Right lobe of liver (tissue), 6 donors: Measurements from ENCODE around the gene LRRC40. TPM values are rescaled to one million over a fixed set of nuclear protein-coding genes. Genes with fewer than 3 reads are reported as not detected.

Experiments used
- ATAC-seq, 4 donors: fragments of 200-7000 bp; cut with Tn5 transposase; one replicate each; pipeline ENCODE4 v1.9.1; 2020; ENCODE audit warnings: mild to moderate bottlenecking in 4 of 4, moderate library complexity in 4 of 4
- DNase-seq, 3 donors: peaks; one replicate each; pipeline ENCODE4 v3.0.0-alpha.2; 2020
- H3K27ac ChIP-seq, 3 donors: fragments of 200-600 bp; one replicate each; pipeline ENCODE4 v1.8.0; 2022
- H3K27me3 ChIP-seq, 2 donors: fragments of 200-600 bp; one replicate each; pipeline ENCODE4 v1.8.0; 2022
- H3K36me3 ChIP-seq, 4 donors: fragments of 200-600 bp; sonication (generic) in 1 of 4; one replicate each; pipeline versions ENCODE4 v1.5.1 to v1.8.0; 2017 to 2022; ENCODE audit warnings: control low read depth in 1 of 4
- H3K4me1 ChIP-seq, 4 donors: fragments of 200-600 bp; sonication (generic) in 1 of 4; one replicate each; pipeline versions ENCODE4 v1.5.1 to v1.8.0; 2017 to 2022; ENCODE audit warnings: control low read depth in 1 of 4
- H3K4me3 ChIP-seq, 3 donors: fragments of 200-600 bp; one replicate each; pipeline ENCODE4 v1.8.0; 2022
- H3K9me3 ChIP-seq, 4 donors: fragments of 200-600 bp; sonication (generic) in 1 of 4; one replicate each; pipeline versions ENCODE4 v1.5.1 to v1.8.0; 2017 to 2022; ENCODE audit warnings: control low read depth in 1 of 4
- POLR2A ChIP-seq: fragments of 450-650 bp; IDR thresholded peaks from one replicate; pipeline ENCODE4 v1.6.1; 2017; ENCODE audit warnings: antibody characterized with exemption, mild to moderate bottlenecking
- WGBS: methylation state at CpG from one replicate; pipeline ENCODE4 v1.1.6; 2018; ENCODE audit warnings: low coverage, low lambda C conversion rate; ENCODE audit not compliant: insufficient coverage; ENCODE audit errors: missing lambda C conversion rate; 5-methylcytosine and 5-hydroxymethylcytosine counted together
- intact Hi-C, 2 donors: fragments of 100-400 bp; cut with DNase I; formaldehyde crosslinking; loops; one replicate each; pipeline versions ENCODE4 v1.11.2 to v1.14.1; 2022
- total RNA-seq, 6 experiments: library from RNA; depleted of rRNA in 2 of 6; stranded (reverse); fragments of >200 nt in 2 of 6; fragmentation: NEBNext Ultra II Directional in 3 of 6; extraction: Animal tissue kit (Norgen Biotek cat#: 25700) in 3 of 6; gene quantifications; one replicate each; pipeline versions ENCODE4 v1.1.0 to v1.2.4, GENCODE V29; 2016 to 2023
- TF ChIP-seq, protein P1 (sequence below), 4 donors: fragments of 200-600 bp in 3 of 4; fragments of 450-650 bp in 1 of 4; IDR thresholded peaks; one replicate each; pipeline versions ENCODE4 v1.5.1 to v1.8.0; 2016 to 2022; ENCODE audit warnings: antibody characterized with exemption in 4 of 4, mild to moderate bottlenecking in 2 of 4
- donor health status: DM: no; HTN: yes; CAD: no.
- donor health status: DM: no; HTN: no; CAD: no.
- donor health status: DM: no; HTN: no; CAD: no.
- donor health status: DM: no; HTN: yes; CAD: no.
- donor health status: DM: no; HTN: yes; CAD: no.

Gene LRRC40
- total RNA-seq, 6 experiments from 2014 or later = 8.9 to 15.3 (median 9.9) TPM

DNA sequence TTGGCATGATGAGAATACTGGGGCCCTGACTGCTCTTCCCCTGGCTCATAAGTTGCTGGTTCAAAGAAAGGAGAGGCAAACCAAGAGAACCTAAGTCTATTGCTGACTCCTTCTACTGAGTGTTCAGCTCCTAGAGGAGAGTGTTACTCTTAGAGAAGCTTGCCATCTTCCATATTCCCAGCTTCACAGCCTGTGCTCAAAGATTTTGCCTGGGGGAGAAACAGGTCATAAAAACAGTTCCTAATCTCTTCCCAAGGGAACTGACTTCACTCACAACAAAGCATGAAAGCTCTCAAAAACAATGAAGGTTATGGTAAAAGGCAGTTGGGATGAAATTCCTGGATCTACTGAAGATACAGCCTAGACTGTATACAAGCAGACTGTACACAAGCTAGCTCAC is 37.1 kb downstream of the LRRC40 start:
- TF ChIP-seq POLR2A = no peak
- TF ChIP-seq, protein P1, sequence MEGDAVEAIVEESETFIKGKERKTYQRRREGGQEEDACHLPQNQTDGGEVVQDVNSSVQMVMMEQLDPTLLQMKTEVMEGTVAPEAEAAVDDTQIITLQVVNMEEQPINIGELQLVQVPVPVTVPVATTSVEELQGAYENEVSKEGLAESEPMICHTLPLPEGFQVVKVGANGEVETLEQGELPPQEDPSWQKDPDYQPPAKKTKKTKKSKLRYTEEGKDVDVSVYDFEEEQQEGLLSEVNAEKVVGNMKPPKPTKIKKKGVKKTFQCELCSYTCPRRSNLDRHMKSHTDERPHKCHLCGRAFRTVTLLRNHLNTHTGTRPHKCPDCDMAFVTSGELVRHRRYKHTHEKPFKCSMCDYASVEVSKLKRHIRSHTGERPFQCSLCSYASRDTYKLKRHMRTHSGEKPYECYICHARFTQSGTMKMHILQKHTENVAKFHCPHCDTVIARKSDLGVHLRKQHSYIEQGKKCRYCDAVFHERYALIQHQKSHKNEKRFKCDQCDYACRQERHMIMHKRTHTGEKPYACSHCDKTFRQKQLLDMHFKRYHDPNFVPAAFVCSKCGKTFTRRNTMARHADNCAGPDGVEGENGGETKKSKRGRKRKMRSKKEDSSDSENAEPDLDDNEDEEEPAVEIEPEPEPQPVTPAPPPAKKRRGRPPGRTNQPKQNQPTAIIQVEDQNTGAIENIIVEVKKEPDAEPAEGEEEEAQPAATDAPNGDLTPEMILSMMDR (IDR thresholded peaks at IDR 0.05) = no peak
- no peak for DNase-seq
- Histone ChIP-seq H3K27me3 (no peaks in the 10 kb centered on the region), H3K4me3 (no peak overlapping the region), H3K9me3 (no peaks in the 10 kb centered on the region), H3K27ac (no peak overlapping the region), H3K4me1 (no peaks in the 10 kb centered on the region), H3K36me3 (no peaks in the 10 kb centered on the region)
- intact Hi-C loops = no loop called here
- ATAC-seq = no peak

DNA sequence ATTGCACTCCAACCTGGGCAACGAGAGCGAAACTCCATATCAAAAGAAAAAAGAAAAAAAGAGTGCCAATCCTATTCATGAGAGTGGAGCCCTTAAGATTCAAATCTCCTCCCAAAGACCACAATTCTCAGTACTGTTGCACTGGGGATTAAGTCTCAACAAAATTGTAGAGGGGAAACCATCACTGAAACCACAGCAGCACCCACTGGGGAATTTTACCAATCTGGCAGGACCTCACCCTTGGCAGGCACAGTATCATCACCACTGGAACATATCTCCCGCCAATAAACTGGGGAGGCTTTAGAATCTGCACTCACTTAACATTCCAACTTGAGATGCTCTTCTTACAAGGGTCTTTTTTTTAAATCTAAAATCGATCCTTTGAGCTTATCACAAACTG is 41.0 kb downstream of the LRRC40 start:
- ATAC-seq = no peak
- 96% methylated on average over 3 of the region's 4 CpGs for WGBS
- TF ChIP-seq POLR2A = no peak
- TF ChIP-seq, protein P1 (IDR thresholded peaks at IDR 0.05) = no peak

DNA sequence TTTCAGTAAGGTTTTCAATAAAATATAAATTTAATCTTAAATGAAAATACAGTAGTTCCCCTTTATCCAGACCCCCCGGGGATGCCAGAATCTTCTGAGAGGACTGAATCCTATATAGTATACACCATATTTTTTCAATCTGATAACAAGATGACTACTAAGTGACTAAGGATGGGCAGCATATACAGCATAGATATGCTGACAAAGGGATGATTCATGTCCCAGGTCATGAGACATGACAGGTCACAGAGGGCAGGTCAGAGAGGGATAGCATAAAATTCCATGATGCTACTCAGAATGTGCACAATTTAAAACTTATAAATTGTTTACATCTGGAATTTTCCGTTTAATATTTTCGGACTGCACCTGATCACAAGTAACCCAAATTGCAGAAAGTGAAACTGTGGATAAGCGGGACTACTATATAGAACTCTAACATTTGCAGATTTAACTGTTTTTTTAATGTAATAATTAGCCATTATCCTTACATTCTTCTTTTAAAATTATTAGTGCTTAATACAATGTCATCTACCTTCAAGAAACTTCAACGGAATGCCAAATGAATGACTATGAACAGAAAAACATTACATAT is 48.8 kb downstream of the LRRC40 start:
- TF ChIP-seq, protein P1 (IDR thresholded peaks at IDR 0.05) = no peak
- TF ChIP-seq POLR2A = no peak

More for the DNA sequence above, 41.0 kb downstream of the LRRC40 start:
- DNase-seq = no peak
- H3K4me3 ChIP-seq = no peak overlapping the region
- H3K9me3 ChIP-seq = no peaks in the 10 kb centered on the region
- H3K27me3 ChIP-seq = no peaks in the 10 kb centered on the region
- H3K4me1 ChIP-seq = no peaks in the 10 kb centered on the region
- intact Hi-C loops = no loop called here
- H3K27ac ChIP-seq = no peak overlapping the region
- peaks cover 0 to 5% (median 0%) of the 10 kb centered on the region in 4 donors for H3K36me3 ChIP-seq

DNA sequence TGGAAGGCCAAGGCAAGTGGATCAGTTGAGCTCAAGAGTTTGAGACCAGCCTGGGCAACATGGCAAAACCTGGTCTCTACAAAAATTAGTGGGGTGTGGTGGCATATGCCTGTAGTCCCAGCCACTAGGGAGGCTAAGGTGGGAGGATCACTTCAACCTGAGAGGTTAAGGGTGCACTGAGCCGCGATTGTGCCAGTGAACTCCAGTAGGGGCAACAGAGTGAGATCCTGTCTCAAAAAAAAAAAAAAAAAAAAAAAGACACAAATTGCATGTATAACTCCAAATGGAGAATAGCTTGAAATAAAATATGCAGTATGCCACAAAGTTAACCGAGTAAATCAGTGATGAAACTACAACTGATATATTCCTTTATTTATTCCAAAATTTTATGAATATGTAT is 51.6 kb downstream of the LRRC40 start:
- no peaks in the 10 kb centered on the region for H3K27me3 ChIP-seq
- no peaks in the 10 kb centered on the region for H3K9me3 ChIP-seq
- H3K27ac ChIP-seq = no peak overlapping the region
- no peak for TF ChIP-seq POLR2A
- TF ChIP-seq, protein P1 (IDR thresholded peaks at IDR 0.05) = no peak
- ATAC-seq = no peak
- no peaks in the 10 kb centered on the region for H3K4me1 ChIP-seq
- 100% methylated on average over 3 of the region's 3 CpGs for WGBS
- H3K36me3 ChIP-seq = peaks cover 0 to 13% (median 0%) of the 10 kb centered on the region in 4 donors
- no peak overlapping the region for H3K4me3 ChIP-seq
- intact Hi-C loops = no loop called here
- DNase-seq = no peak

More for the DNA sequence above, 48.8 kb downstream of the LRRC40 start:
- DNase-seq (no peak), ATAC-seq (peak in 1 of 4 donors; percentile 63)
- WGBS = 94% methylated on average over 5 of the region's 5 CpGs
- Histone ChIP-seq H3K27ac (no peak overlapping the region), H3K4me3 (no peak overlapping the region), H3K4me1 (no peaks in the 10 kb centered on the region), H3K36me3 (peaks cover 0 to 10% (median 0%) of the 10 kb centered on the region in 4 donors), H3K27me3 (no peaks in the 10 kb centered on the region), H3K9me3 (no peaks in the 10 kb centered on the region)
- intact Hi-C loops = no loop called here

DNA sequence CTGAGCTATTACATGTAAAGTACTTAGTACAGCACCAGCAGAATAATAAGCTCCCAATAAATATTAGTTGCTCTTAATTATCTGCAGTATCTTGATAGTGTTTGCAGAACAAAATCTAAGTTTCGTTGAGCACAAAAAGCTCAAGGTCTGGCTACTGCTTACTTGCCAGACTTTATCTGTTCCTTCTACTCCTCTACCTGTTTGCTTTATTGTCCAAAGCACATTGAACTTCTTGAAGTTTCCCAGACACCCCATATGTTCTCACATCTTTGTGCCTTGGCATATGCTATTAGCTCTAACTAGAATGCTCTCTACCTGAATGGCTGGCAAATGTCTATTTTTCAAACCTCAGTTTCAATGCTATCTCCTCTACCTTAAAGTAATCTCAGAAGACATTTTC is 54.9 kb downstream of the LRRC40 start:
- TF ChIP-seq POLR2A = no peak
- H3K27me3 ChIP-seq = no peaks in the 10 kb centered on the region
- no peak overlapping the region for H3K4me3 ChIP-seq
- DNase-seq = no peak
- no peak overlapping the region for H3K27ac ChIP-seq
- peaks cover 0 to 20% (median 2%) of the 10 kb centered on the region in 4 donors for H3K36me3 ChIP-seq
- no peak for ATAC-seq
- 100% methylated on average over 1 of the region's 1 CpG for WGBS
- H3K4me1 ChIP-seq = no peaks in the 10 kb centered on the region
- no peaks in the 10 kb centered on the region for H3K9me3 ChIP-seq
- intact Hi-C loops = no loop called here
